ENCODE data around the gene CHPF2.
A peak's percentile ranks its signal among the peaks of the same experiment; 100 is the strongest.

Gene CHPF2

GRCh38 chr7:151246851-151247580 is 14.7 kb downstream of the CHPF2 start:
- DNase-seq (ENCODE audit: low read depth), result no peak

GRCh38 chr7:151247611-151248345 is 15.5 kb downstream of the CHPF2 start:
- no peak for DNase-seq (ENCODE audit: low read depth)

- DNase-seq (ENCODE audit: low read depth), result peak; percentile 60
These were observed 16.2 kb downstream of the CHPF2 start, which contains the start of gene SMARCD3 for GRCh38 chr7:151248346-151249033. Gene SMARCD3, minus strand, starts transcription at chr7:151248694. Its CDS starts 132 bp downstream, at chr7:151248562.

- DNase-seq (ENCODE audit: low read depth), result peak; percentile 56
These were observed 16.9 kb downstream of the CHPF2 start for GRCh38 chr7:151249034-151249731.

GRCh38 chr7:151249732-151250072 is 17.4 kb downstream of the CHPF2 start:
- DNase-seq (ENCODE audit: low read depth), result peak; percentile 48

- DNase-seq (ENCODE audit: low read depth), result no peak
These were observed 18.2 kb downstream of the CHPF2 start for GRCh38 chr7:151250181-151251132.

GRCh38 chr7:151251328-151251688 is 19.0 kb downstream of the CHPF2 start:
- no peak for DNase-seq (ENCODE audit: low read depth)

GRCh38 chr7:151251689-151252560 is 19.6 kb downstream of the CHPF2 start:
- DNase-seq (ENCODE audit: low read depth), result peak; percentile 67

- DNase-seq (ENCODE audit: low read depth), result no peak
These were observed 20.2 kb downstream of the CHPF2 start for GRCh38 chr7:151252561-151252835.

- DNase-seq (ENCODE audit: low read depth), result no peak
These were observed 20.9 kb downstream of the CHPF2 start for GRCh38 chr7:151252961-151253711.

GRCh38 chr7:151254316-151254715 is 22.0 kb downstream of the CHPF2 start:
- DNase-seq (ENCODE audit: low read depth), result no peak

GRCh38 chr7:151254851-151255250 is 22.6 kb downstream of the CHPF2 start:
- no peak for DNase-seq (ENCODE audit: low read depth)

- no peak for DNase-seq (ENCODE audit: low read depth)
These were observed 23.1 kb downstream of the CHPF2 start for GRCh38 chr7:151255390-151255789.

- DNase-seq (ENCODE audit: low read depth), result no peak
These were observed 24.2 kb downstream of the CHPF2 start for GRCh38 chr7:151256410-151257045.

- no peak for DNase-seq (ENCODE audit: low read depth)
These were observed 25.7 kb downstream of the CHPF2 start for GRCh38 chr7:151257990-151258389.

- DNase-seq (ENCODE audit: low read depth), result no peak
These were observed 28.2 kb downstream of the CHPF2 start for GRCh38 chr7:151260471-151260870.

- DNase-seq (ENCODE audit: low read depth), result no peak
These were observed 28.6 kb downstream of the CHPF2 start for GRCh38 chr7:151260883-151261282.

- no peak for DNase-seq (ENCODE audit: low read depth)
These were observed 29.2 kb downstream of the CHPF2 start for GRCh38 chr7:151261529-151261928.

GRCh38 chr7:151264615-151265014 is 32.3 kb downstream of the CHPF2 start:
- no peak for DNase-seq (ENCODE audit: low read depth)

Data from ELR (cell line).